GM19023 (cell line): ENCODE data around the gene ANTXR1.

Source experiments
- ATAC-seq: cut with Tn5 transposase; IDR thresholded peaks from one replicate; pipeline ENCODE4 v1.9.1; 2021; ENCODE audit warnings: mild to moderate bottlenecking, moderate library complexity; ENCODE audit not compliant: unreplicated experiment

ANTXR1 gene

DNA sequence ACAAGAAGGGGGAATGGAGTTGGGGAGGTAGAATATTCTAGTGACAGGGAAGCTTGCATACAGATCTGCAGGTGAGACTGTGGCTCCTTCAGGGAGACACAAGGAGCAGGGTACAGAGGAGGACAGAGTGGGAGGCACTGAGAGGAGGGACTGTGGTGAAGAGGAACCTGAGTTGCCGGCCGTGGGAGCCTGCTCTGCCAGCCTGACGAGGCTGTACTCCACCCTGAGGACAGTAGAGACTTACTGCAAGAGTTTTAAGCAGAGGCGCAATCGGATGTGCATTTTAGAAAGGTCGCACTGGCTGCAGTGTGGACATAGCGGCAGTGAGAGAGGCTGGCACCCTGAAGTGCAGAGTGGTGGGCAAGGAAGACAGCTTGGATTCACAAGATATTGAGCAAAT, 188.3 kb downstream of the ANTXR1 start:
- ATAC-seq, result no peak

DNA sequence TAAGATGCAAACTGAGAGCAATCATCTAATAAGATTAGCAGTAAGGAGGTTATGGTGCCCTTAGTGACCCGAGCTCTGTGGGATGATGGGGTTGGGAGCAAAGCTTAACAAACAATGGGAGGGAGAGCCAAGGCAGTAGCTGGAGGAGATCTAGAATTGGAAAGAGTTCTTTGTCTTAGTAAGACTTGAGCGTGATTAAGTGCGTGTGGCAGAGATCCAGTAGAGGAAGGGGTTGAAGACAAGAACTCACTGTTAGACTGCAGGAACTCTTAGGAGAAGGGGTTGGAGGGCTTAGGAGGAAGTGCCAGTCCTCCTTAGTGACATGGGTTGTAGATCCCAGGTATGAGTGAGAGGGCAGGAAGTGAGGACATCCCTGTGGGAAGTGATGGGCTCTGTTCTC, 189.3 kb downstream of the ANTXR1 start:
- ATAC-seq, result no peak

DNA sequence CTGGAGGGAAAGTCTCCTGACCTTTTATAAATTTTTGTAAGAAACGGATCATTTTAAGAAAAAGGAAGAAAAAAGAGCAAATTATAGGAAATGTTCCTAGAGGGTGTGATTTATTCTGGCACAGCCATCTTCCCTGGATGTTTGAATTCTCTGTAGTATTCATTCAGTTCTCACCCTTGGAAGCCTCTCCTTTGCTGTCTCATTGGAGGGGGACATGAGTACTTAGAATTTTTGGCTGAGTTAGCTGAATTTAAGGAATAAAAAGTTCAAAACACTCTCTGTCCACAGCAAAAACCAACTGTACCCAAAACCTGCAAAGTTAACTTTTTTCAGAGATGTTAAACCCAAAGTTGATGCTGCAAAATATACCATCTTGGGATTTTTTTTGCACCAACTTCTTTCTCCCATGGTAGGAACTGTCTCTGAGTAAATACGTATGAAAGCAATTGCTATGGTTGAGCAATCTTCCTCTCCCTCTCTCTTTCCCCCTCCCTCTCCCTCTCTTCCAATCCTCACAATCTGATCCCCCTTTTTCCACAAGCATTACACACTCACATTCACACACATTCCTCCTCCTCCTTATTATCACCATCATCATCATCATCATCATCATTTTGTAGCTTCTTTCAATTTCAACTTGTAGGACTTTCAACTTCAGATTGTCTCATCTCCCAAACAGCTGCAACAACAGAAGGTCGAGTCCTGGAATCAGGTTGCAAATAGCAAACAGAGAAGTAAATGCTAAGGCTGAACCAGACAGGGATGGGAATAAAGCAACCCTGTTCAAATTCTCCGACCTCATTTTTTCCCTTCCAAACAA, 190.4 kb downstream of the ANTXR1 start:
- ATAC-seq, result no peak

DNA sequence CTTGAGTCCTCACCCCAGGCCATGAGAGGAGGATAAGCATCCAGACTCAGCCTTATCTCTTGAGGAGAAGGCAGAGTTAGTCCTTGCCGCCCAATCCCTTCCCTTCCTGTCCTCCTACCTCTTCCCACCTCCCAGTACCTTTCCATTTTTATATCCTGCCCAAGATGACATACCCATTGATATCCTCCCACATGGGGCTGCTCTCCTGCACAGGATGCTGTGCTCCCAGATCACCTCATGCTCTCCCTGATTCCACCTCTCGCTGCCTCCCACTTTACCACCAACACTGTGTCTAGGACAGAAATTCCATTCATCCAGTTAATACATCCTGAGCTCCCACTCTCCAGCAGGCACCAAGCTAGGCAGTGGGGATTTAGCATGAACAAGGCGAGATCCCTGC, 191.7 kb downstream of the ANTXR1 start:
- no peak for ATAC-seq

DNA sequence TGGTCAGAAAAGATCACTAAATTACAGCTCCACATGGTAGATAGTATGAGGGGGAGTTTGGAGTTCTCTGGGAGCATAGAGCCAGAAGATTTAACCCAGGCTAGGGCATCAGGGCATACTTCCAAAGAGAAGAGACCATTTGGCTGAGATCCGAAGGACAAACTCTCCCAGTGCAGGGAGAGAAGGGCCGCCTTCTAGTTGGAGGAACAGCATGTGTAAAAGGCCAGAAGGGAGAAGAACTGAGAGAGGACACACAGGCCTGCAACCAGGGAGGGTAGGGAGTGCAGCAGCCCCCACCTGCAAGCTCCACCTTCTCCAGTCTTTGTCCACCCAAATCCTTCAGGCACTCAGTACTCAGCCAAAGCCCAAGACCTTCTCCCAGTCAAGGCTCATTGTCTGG, 192.1 kb downstream of the ANTXR1 start:
- no peak for ATAC-seq

DNA sequence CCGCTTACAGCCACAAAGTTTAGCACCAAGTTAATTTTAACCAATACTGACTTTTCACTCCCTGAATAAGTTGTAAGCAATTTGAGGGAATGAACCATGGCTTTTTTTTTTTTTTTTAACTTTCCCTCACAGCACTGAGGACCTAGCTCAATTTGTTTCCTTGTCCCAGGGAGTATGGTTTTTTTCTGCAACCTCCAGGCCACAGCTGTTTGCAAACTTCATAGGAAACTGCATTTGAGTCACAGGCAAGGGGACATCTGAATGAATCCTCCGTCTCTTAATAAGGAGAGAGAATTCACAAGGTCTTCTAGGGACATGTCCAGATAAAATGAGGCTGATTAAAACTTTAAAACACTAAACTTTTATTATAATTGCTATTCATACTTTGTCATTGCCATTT, 192.5 kb downstream of the ANTXR1 start:
- no peak for ATAC-seq

DNA sequence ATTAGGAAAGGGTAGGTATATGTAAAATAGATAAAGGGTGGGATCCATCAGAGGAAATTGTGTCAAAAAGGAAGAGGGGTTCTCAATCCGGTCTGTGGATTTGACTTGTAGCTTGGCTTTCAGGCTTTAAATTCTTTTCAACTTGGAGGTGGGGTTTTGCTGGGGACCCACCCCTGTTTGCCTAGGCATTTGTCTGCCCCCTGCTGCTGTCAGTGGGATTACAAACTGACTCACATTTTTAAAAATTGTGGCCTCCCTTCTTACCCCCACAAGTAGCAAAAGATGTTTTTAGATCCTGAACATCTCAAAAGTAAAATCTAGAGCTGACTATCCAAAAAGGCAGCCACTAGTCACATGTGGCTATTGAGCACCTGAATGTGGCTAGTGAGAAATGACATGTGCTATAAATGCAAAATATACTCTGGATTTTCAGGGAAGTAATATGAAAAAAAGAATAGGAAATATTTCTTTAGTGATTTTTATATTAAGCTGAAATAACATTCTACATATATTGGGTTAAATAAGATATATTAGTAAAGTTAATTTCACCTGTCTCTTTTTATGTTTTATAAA, 195.1 kb downstream of the ANTXR1 start:
- ATAC-seq, result no peak

DNA sequence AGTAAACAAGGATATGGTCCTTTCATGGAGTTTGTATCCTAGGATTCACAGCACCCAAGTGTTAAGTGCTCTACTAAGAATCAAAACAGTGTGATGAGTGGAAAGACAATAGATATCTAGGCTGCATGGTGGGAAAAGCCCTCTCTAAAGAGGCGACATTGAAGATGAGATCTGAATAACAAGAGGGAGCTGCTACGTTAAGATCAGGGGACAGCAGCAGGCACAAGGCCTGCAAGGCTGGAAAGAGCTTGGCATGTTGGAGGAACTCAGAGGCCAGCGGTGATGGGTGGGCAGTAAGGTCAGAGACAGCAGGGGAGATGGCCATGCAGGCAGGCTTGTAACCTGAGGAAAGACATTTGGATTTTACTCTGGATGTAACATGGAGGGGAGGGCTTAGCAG, 196.5 kb downstream of the ANTXR1 start:
- no peak for ATAC-seq

DNA sequence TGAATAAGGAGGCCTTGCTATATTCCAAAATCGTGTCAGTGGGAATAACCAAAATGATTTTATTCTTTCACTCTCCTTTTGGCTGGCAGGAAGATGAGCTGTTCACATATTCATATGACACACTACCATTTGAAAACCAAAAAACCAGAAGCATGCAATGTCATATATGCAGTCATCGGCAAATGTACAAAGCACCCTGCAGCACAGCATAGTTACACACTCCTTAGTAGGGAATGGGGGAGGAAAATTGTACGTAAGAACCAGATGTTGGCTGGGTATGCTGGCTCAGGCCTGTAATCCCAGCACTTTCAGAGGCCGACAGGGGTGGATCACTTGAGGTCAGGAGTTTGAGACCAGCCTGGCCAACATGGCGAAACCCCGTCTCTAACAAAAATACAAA, 197.4 kb downstream of the ANTXR1 start:
- ATAC-seq, result no peak

DNA sequence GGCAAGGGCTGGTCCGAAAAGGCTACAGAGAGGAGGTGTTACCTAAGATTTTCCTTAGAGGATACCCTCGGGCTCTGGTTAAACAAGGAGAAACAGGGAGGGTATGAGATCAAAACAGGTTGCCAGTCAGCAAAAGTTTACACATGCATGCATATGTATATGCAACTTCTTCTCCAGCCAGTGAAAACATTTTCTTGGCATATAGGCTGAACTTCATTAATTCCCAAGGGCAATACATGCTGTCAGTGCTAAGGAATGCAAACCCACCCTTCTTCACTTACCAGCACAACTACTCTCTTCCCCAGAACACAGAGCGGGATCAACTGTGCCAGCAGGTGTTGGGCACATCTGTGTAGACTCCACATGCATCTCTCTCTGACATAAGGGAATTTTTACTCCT, 198.1 kb downstream of the ANTXR1 start:
- no peak for ATAC-seq

DNA sequence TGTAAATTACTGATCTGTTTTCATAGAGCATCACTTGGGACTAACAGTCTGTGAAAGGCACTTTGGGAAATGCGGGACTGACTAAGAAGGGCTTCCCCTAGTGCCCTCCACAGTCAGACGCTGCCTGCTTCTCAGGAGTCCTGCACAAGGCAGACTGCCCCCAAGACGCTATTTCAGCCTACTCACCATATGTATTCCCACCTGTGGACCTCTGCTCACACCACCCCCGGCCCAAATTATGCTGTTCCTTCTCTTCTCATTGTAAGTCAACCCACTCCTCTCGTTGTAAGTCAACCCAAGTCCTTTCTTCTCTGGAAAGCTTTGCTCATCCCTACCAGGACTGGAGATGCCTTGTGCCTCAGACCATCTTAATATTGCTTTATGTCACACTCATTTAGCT, 198.7 kb downstream of the ANTXR1 start:
- no peak for ATAC-seq

DNA sequence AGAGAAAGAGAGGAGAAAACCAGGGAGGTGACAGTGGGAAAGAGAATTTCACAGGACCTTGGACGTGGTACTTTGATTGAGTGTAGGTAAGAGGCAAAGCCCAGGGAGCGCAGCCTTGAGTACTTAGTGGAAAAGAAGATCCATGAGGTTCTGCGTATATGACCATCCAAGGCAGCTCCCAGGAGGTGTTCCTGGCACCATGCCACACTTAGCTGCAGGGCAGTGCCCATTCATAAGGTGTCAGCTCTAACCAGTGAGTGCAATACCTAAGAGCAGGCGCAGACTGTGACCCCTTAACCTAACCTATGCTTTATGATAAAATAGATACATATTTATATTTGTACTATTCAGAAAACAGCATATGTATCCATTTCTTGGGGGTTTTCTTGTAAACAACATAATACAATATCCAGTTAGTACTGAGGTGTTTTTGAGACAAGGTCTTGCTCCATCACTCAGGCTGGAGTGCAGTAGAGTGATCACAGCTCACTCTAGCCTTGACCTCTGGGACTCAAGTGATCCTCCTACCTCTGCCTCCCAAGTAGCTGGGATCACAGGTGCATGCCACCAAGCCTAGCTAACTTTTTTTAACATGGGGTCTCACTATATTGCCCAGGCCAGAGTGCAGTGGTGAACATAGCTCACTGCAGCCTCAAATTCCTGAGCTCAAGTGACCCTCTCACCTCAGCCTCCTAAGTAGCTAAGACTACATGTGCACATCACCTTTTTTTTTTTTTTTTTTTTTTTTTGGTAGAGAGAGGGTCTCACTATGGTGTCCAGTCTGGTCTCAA, 199.5 kb downstream of the ANTXR1 start:
- ATAC-seq, result no peak

DNA sequence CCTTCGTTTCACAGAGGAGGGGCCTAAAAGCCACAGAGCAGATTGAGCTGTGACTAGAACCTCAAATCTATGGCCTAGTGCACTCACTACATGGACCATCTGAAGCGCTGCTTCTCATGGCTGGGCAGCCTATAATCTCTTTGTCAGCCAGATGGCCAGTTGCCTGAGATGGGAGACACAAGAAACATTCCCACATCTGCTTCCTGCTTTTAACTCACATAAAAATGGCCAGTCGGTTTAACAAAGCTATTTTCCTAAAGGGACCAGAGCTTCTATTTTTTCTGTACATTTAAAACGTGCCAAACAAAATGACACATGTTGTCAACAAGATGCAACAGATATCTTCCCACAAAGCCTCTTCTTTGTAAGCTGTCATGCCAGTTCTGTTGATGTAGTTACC, 200.2 kb downstream of the ANTXR1 start:
- no peak for ATAC-seq

DNA sequence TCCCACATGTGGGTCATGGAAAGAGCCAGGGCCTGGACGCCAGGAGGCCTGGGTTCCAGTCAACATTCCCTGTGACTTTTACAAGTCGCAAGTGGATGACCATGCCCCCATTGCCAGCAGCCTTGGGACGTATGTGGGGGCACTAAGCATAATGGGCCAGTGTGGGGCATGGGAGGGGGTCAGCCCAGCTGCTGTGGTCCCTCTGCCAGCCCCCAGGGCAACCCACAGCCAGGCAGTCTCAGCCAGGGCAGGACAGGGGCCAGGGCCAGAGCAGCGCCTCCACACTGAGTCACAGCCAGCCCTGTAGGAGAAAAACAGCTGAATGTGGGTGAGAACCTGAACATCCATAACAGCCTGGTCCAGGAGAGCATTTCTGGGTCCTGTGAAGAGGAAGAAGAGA, 200.8 kb downstream of the ANTXR1 start:
- no peak for ATAC-seq

DNA sequence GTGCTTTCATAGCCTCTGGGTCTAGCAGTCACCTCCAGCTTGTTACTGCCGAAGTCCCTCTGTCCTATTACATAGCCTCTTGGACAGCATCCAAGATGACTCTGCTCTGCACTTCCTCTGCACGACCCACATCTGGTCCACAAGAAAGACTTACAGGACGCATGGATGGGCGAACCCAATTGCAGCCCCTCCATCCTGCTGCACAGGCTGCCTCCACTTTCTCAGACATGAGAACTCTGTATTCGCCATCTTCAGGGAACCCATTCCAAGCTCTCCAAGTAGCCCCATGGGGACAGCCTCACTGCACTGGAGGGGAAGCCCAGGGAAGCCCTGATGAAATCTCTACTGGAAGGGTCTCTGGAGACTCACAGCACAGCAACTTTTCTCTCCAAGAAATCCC, 201.9 kb downstream of the ANTXR1 start:
- no peak for ATAC-seq

DNA sequence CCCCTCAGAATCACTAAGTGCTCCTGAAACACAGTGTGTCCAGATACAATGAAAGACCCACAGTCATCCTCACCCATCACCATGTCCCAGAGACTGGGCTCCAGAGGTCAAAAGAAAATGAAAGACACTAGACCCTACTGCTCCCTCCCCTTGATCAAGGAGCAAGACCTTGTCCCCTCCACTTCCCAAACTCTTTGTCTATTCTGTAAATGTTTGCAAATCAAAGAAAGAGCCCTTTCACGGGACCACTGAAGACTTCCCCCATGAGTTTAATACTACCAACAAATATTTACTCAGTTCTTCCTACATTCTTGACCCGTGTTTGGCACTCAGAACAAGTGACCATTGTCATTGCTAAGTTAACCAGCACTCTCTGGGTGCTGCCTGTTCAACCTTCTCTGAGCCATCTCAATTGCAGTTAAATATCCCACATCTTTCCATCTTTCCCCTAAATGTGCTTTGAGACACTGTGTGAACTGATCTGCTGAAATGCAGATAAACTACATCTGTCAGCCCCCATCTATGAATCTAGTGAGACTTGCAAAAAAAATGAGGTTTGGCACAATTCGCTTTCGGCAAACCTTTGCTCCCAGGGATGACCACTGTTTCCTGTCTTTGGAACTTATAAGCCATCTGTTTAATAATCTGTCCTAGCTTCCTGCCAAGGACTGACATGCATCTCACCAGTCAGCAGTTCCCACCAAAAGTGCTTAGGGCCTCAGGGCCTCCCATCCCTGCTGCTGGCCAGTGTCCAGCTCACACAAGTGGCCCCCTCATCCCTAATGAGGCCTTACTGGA, 203.8 kb downstream of the ANTXR1 start:
- ATAC-seq, result no peak

DNA sequence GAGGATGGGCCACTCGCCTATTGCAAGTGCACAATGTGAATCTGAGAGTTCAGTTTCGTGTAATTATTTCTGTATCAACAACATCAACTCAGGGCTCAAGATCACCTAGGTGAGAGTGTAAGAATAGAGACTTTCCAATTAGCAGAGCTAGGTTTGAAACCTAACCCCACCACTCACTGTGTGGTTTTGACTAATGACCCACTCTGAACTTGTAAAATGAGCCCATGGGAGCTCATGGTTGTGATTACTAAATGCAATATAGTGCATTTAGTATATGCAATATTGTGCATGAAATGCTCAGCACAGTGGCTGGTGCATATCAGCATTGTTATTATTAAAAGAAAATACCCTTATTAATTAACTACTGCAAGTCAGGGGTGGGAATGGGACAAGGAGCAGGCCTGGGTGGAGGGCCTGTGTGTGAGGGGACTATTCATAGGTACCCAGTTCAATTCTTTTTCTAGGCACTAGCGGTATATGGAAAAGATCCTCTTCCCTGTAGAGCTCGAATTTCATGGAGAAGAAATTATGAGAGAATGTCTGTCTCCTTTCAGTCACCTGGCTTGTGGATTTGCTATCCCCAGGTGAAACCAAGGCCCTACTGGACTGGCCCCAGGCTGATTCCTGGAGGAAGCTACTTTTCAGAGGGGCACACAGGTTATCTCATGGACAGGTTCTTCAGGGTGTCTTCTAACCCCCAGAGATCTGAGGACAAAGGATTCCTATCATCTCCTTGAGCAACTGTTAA, 204.5 kb downstream of the ANTXR1 start:
- no peak for ATAC-seq

DNA sequence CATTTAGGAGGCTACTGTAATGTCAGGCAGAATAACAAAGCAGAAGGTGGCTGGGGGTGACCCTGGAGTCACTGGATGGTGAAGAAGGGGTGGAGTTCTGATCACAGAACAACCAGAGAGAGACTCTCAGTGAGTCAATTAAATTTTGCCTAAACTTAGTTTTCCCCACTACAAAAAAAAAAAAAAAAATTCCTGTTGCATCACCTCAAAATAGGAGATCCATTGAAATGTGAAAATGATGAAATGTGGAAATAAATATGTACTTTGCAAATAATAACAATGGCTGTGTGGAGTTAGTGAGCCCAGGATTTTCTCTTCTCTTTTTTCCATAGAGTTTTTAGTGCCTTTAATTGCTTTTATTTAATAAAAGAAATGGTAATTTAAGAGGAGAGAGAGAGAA, 208.5 kb downstream of the ANTXR1 start:
- ATAC-seq, result no peak

DNA sequence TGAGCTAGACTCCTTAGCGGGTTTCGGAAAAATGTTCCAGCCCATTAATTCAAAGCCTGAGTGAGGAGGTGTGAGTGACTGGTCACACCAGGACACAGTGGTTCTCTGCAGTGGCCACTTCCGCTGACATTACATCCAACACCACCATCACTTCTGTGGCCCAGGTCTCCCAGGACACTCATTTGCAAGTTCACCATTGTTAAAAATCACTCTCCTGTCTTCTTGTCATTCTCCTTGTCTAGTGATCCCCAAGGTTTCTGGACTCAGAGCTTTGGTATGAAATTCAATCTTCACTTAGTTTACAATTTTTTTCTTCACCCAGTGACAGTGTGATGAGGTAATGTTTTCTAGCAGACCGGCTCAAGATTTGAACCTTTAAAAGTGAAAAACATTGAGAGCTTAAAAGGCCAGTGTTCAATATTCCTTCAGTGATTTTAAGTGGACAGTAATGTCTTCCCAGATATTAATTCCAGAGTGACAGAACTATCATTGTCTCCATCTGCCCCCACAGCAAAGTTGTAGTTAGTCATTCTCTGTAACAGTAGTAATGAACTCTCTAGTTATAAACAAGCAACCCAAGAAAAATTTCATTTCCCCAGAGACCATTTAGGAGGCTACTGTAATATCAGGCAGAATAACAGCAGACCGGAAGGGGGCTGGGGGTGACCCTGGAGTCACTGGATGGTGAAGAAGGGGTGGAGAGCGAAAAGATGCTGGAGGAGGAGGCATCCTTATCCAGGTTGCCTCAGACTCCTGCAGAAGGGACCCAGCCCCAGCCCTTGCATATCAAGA, 209.2 kb downstream of the ANTXR1 start:
- ATAC-seq, result no peak
